ENCODE results near the gene KLHDC3. TPM values are rescaled to one million over a fixed set of nuclear protein-coding genes. Genes with fewer than 3 reads are reported as not detected.

The KLHDC3 gene
- total and polyA plus RNA-seq, 8 donors, result 19.7 to 48.8 (median 29.9) TPM

- H3K4me3 ChIP-seq, result peak overlapping the region in 3 of 4 donors; percentile 60 to 96 (median 81)
- DNase-seq (peak in 1 of 6 donors; percentile 49), ATAC-seq (peak; percentile 9 to 31 (median 20)), FAIRE-seq (no peak)
- TF ChIP-seq CTCF (IDR thresholded peaks at IDR 0.05), result no peak
- intact Hi-C loops (cut with DNase I), result no loop called here
- no peaks in the 10 kb centered on the region for H3K27me3 ChIP-seq
- peak overlapping the region; percentile 64 to 79 (median 70) for H3K27ac ChIP-seq
- H3K36me3 ChIP-seq, result peaks cover 0 to 18% (median 6%) of the 10 kb centered on the region in 3 donors
- H3K4me1 ChIP-seq, result peaks cover 0 to 21% (median 3%) of the 10 kb centered on the region in 3 donors
- no peaks in the 10 kb centered on the region for H3K9me3 ChIP-seq
- WGBS, 2 donors, result 40 to 52% methylated on average over 5 of the region's 5 CpGs
Measured at GRCh38 chr6:43020847-43021246, 6.8 kb downstream of the KLHDC3 start.

GRCh38 chr6:43021270-43022047 lies 7.4 kb downstream of the KLHDC3 start, which contains the start of gene RRP36:
Gene RRP36, plus strand, starts transcription at chr6:43021623. Its CDS starts 32 bp downstream, at chr6:43021655.
- intact Hi-C loops (cut with DNase I), result no loop called here
- Histone ChIP-seq H3K4me1 (peaks cover 0 to 16% (median 3%) of the 10 kb centered on the region in 3 donors), H3K9me3 (no peaks in the 10 kb centered on the region), H3K27me3 (no peaks in the 10 kb centered on the region), H3K36me3 (peaks cover 0 to 24% (median 8%) of the 10 kb centered on the region in 3 donors), H3K4me3 (peak within 1 kb of the TSS; percentile 60 to 96 (median 86)), H3K27ac (peak within 1 kb of the TSS; percentile 64 to 79 (median 70))
- 0 to 1% methylated on average over 47 to 56 of the region's 56 CpGs for WGBS, 2 donors
- ATAC-seq (peak; percentile 92 to 97 (median 94)), DNase-seq (peak; percentile 76 to 94 (median 80)), FAIRE-seq (no peak)
- TF ChIP-seq CTCF (IDR thresholded peaks at IDR 0.05), result no peak

GRCh38 chr6:43024436-43024835 lies 10.4 kb downstream of the KLHDC3 start:
- no peak for FAIRE-seq
- H3K27ac ChIP-seq, result no peak overlapping the region
- ATAC-seq, result no peak
- no peaks in the 10 kb centered on the region for H3K9me3 ChIP-seq
- peaks cover 0 to 16% (median 3%) of the 10 kb centered on the region in 3 donors for H3K4me1 ChIP-seq
- no peak for TF ChIP-seq CTCF (IDR thresholded peaks at IDR 0.05)
- no peak for DNase-seq
- intact Hi-C loops (cut with DNase I), result no loop called here
- no peak overlapping the region for H3K4me3 ChIP-seq
- no peaks in the 10 kb centered on the region for H3K27me3 ChIP-seq
- peaks cover 8 to 44% (median 17%) of the 10 kb centered on the region in 3 donors for H3K36me3 ChIP-seq
- WGBS, 2 donors, result 75 to 80% methylated on average over 2 of the region's 2 CpGs

- intact Hi-C loops (cut with DNase I), result no loop called here
- whole genome bisulfite sequencing, 2 donors, result 91 to 97% methylated on average over 5 of the region's 5 CpGs
- no peak overlapping the region for H3K27ac ChIP-seq
- peaks cover 8 to 53% (median 17%) of the 10 kb centered on the region in 3 donors for H3K36me3 ChIP-seq
- H3K27me3 ChIP-seq, result no peaks in the 10 kb centered on the region
- FAIRE-seq (no peak), ATAC-seq (no peak), DNase-seq (peak in 1 of 6 donors; percentile 5)
- TF ChIP-seq CTCF (IDR thresholded peaks at IDR 0.05), result no peak
- no peak overlapping the region for H3K4me3 ChIP-seq
- peaks cover 0 to 13% (median 3%) of the 10 kb centered on the region in 3 donors for H3K4me1 ChIP-seq
- H3K9me3 ChIP-seq, result no peaks in the 10 kb centered on the region
Measured at GRCh38 chr6:43026365-43026764, 12.3 kb downstream of the KLHDC3 start.

- no peak for ATAC-seq
Measured at GRCh38 chr6:43029120-43029519, 15.1 kb downstream of the KLHDC3 start.

More at GRCh38 chr6:43029120-43029519, 15.1 kb downstream of the KLHDC3 start:
- intact Hi-C loops (cut with DNase I), result no loop called here
- Histone ChIP-seq H3K4me1 (no peaks in the 10 kb centered on the region), H3K36me3 (peaks cover 8 to 56% (median 17%) of the 10 kb centered on the region in 3 donors), H3K27me3 (no peaks in the 10 kb centered on the region), H3K27ac (no peak overlapping the region), H3K9me3 (no peaks in the 10 kb centered on the region), H3K4me3 (no peak overlapping the region)
- WGBS, 2 donors, result 86 to 90% methylated on average over 9 of the region's 9 CpGs
- DNase-seq (peak in 1 of 6 donors; percentile 6), FAIRE-seq (no peak)
- no peak for TF ChIP-seq CTCF (IDR thresholded peaks at IDR 0.05)
